Tibial nerve (tissue), 3 donors: ENCODE data around the gene GNL3.

ENCODE experiments used
- POLR2A ChIP-seq, 2 donors: fragments of 450-650 bp; IDR thresholded peaks; one replicate each; pipeline ENCODE4 v1.6.1; 2017; ENCODE audit warnings: antibody characterized with exemption in 2 of 2, mild to moderate bottlenecking in 2 of 2, moderate library complexity in 2 of 2
- TF ChIP-seq, protein P1 (sequence below), 5 experiments: fragments of 200-600 bp in 3 of 5; fragments of 450-650 bp in 2 of 5; sonication (generic) in 3 of 5; IDR thresholded peaks; one replicate each; pipeline ENCODE4 v1.5.1; 2016 to 2019; ENCODE audit warnings: antibody characterized with exemption in 5 of 5, mild to moderate bottlenecking in 3 of 5, moderate library complexity in 2 of 5

DNA sequence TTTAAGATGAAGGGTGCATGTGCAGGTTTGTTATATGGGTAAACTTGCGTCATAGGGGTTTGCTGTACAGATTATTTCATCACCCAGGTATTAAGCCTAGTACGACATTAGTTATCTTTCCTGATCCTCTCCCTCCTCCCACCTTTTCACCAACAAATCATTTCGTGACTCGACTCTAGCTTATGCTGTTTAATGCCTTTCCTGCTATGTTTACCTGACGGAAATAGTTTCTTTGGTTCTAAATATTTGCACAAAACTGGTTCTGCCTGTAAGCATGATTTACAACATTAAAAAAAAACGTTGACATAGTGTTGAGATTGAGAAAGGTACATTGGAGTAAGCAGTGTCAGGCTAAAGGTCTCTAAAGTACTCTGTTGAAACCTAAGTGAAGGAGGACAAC, 2.4 kb downstream of the GNL3 start:
- TF ChIP-seq, protein P1, sequence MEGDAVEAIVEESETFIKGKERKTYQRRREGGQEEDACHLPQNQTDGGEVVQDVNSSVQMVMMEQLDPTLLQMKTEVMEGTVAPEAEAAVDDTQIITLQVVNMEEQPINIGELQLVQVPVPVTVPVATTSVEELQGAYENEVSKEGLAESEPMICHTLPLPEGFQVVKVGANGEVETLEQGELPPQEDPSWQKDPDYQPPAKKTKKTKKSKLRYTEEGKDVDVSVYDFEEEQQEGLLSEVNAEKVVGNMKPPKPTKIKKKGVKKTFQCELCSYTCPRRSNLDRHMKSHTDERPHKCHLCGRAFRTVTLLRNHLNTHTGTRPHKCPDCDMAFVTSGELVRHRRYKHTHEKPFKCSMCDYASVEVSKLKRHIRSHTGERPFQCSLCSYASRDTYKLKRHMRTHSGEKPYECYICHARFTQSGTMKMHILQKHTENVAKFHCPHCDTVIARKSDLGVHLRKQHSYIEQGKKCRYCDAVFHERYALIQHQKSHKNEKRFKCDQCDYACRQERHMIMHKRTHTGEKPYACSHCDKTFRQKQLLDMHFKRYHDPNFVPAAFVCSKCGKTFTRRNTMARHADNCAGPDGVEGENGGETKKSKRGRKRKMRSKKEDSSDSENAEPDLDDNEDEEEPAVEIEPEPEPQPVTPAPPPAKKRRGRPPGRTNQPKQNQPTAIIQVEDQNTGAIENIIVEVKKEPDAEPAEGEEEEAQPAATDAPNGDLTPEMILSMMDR (IDR thresholded peaks at IDR 0.05), result no peak
- TF ChIP-seq POLR2A (IDR thresholded peaks at IDR 0.05), result no peak
